HuH-7 (cell line): Measurements from ENCODE around the gene MGST2.

Experiments used
- DNase-seq: peaks from one replicate; pipeline ENCODE4 v3.0.0; 2011; ENCODE audit warnings: low spot score

Gene MGST2

DNA sequence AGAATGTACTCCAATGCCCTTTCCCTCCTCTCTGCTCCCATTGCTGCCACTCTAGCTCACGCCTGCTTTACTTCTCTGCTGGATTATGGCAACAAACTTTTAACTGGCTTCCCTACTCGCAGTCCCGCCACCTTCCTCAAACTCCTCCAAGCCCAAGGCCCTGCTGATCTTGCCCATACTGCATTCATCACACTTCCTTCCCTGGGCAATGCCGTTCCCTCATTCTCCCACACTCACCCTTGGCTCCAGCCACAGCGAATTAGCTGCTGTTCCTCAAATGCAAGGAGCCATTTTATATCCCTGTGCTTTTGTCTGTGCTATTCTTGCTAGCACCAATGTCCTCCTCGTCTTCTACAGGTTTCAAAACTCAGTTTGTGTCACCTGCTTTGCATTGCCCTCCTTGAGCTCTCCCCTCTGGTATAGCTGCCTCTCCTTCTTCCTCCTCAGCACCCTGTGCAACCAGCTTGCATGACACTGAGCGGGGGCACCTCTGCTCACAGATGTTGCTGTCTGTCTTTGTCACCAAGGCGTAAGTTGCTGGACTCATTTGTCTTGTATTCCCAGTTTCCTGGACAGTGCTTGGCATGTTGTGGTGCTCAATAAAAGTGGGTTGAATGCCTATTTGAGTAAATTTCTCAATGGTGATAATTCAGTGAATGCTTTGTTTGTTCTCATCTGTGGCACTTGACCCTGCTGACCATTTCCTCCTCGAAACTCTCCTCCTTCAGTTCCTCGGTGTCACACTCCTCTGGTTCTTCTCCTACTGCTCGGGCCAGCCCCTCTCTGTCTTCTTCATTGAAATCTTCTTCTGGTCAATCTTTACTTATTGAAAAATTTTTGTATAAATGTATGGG lies 22.4 kb upstream of the MGST2 start:
- no peak for DNase-seq

DNA sequence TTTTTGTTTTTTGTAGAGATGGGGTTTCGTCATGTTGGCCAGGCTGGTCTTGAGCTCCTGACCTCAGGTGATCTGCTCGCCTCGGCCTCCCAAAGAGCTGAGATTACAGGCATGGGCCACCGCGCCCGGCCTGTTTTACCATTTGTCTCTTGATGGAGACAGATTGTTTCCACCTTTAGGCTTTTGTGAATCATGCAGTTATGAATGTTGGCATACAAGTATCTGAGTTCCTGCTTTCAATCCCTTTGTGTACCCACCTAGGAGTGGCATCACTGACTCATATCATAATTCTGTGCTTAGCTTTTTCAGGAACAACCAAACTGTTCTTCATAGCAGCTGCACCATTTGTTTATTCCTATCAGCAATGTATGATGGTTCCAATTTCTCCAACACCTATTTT lies 20.2 kb upstream of the MGST2 start:
- no peak for DNase-seq

DNA sequence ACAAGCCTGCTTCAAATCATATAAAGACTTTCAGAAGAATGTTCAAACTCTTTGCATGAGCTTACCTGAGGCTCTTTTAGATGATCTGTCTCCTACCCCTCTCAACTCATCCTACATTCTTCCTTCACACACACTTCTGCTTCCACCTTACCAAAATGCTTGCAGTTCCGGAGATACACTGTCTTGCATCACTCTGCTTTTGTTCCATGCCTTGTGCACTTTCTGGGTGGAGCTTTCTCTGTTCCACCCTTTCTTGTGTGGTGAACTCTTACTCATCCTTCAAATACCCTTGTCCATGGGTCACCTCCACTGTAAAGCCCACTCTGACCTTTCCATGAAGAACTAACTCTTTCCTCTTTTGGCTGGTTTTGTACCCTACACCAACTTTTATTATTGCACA lies 18.4 kb upstream of the MGST2 start:
- DNase-seq = no peak

DNA sequence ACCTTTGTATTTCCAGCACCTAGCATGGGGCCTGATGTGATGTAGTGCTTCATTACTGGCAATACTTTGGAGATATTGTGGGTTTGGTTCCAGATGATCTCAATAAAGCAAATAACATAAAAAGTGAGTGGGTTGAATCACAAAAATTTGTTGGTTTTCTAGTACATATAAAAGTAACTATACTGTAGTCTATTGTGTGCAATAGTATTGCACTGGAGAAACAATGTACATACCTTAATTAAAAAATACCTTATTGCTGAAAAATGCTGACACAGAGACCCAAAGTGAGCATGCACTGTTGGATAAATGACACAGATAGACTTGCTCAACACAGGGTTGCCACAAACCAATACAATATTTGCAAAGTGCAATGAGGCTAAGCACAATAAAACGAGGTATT lies 17.7 kb upstream of the MGST2 start:
- DNase-seq = no peak

DNA sequence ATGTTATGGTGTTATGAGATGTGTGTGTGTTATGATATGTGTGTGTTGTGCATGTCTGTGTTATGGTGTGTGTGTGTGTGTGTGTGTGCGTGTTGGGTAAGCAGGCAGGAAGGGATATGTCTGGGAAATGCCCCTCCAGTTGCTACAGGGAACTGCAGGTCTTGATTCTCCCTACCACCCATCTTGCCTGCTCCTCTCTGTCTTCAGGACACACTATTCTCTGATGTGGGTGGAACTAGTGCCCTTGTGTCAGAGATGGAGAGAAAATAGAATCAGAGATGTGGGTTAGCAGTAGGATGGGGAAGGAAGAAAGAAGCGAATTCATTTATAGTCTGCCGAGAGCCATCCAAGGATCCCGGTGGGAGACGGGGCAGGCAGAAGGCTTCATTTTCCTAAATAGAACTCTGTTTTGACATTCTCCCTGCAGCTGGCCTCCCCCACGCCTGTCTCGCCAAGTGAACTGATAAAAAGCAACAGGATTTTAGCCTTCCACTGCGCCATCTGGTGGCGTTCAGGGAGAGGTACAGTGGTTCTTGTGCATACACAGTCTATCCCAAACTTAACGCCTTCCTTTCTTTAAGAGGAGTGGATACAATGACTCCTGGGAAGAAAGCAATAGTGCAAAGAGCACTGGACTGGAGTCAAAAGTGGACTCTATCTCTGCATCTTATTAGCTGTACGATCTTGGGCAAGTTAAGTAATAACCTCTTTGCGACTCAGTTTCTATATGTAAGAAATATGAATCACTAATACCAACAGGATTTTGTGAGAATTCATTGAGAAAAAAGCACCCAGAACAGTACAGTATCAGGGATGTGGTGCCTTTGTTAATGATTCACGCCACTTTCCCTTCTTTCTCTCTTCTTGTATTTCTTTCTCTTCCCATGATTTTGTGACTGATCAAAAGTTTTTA lies 14.1 kb upstream of the MGST2 start:
- peak; percentile 45 for DNase-seq

DNA sequence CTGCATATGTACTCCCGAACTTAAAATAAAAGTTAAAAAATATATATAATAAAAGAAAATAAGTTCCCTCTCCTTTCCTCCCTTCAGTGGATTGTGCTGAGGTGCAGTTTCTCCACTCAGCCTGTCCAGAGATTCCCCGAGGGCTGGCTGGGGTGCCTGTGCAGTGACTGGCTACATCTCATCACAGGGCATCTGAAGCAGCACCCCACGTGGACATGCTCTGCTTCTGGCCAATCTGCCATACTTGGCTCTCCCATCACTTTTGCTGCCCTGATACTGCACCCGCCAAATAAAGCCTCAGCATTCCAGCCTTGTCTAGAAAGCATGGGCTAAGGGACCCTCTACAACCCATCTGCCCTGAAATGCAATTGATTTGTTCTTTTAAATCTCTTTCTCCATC lies 11.1 kb upstream of the MGST2 start:
- no peak for DNase-seq

DNA sequence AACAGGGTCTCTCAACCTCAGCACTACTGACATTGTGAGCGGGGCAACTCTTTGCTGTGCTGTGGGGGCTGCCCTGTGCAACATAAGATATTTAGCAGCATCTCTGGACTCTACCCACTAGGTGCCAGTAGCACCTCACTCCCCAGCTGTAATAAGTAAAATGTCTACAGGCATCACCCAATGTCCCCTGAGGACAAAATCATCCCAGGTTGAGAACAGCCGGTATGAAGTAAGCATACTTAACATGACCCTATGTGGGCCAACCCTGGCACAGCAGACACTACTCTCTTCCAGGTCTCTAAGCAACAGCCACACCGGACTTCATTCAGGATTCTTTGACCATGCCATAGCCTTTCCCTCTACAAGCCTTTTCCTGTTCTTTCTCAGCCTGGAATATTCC lies 10.5 kb upstream of the MGST2 start:
- DNase-seq = no peak

DNA sequence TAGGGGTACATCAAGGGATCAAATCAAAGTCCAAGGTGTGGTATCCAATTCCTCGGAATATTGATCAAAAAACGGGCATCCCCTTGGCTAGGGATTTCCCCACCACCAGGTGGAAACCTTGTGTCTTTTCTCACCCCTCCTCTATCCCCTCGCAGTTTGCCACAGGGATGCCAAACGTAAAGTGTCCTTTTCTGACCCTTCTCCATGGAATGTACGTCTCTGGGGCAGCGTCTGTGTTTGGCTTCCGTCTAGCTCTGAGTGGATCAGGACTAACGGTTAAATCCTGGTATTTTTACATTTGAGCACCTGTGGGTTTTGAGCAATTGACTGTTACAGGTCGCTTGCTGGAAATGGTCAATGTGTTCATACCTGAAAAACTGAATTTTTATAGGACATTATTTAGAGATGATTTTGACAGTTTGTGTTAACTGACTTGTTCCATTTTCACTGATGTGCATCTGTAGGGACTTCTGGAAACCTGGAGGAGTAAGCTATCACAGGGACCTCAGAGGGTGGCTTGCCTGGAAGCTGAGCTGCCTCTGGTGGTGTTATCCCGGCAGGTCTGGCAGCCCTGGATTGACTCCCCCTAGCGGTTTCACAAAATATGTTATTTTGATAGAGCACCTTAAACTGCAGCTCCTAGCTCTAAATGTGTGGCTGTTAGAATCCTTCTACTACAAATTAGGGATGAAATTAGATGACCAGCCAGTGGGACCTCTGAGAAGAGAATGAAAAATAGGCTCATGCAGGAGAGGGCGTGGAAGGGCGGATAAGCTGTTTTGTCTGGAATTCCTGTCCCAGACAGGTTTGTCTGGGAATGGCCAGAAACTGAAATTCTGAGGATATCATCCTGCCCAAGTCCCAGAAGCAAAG lies 8.8 kb upstream of the MGST2 start:
- peak; percentile 64 for DNase-seq

DNA sequence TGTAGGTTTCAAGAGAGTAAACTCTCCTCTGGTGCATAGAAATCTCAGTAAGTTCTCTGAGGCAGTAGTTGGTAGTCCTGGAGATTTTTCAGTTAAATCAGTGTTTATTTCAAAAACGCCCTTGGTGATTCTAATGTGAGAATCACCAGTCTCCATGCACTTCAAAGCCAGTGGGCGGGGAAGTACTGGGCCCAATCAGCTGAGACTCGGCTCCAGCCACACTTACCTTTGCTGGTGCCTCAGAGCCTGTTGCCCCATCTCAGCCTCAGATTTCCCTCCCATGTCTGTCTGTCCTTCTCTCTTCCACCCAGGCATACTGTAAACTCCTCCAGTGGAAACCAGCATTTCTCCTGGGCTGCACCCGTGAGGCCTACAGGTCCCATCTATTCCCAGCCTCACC lies 7.4 kb upstream of the MGST2 start:
- no peak for DNase-seq

DNA sequence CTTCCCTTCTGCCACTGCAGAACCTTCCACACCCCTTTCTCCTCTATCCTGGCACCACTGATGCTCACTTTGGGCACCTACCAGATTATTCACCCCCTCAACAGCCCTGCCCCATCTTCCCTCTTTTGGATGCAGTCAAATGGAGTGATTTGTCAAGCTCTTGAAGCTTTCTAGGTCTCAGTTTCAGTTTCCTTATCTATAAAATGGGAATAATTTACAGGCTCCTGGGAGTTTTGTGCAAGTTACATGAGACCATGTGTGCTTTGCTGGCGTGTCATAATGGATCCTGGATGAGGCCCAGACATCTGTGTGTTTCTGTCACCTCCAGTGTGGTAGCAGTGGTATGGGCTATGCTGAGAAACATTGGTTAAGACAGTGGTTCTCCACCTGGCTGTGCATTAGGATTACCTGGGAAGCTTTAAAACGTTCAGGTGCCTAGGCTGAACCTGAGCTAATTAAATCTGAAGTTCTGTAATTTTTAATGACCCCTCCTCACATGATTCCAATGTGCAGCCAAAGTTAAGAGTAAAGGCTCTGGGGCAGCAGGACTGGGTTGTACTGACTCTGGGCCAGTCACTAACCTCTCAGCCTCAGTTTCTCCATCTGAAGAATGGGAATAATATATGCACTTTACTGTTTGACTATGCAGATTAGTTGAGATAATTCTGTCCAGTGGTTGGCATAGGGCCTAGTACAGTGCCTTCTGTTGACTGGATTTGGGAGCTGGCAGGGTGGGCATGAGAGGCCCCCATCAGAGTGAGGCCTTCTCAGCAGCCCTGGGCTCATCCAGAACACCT lies 6.8 kb upstream of the MGST2 start:
- DNase-seq = no peak

DNA sequence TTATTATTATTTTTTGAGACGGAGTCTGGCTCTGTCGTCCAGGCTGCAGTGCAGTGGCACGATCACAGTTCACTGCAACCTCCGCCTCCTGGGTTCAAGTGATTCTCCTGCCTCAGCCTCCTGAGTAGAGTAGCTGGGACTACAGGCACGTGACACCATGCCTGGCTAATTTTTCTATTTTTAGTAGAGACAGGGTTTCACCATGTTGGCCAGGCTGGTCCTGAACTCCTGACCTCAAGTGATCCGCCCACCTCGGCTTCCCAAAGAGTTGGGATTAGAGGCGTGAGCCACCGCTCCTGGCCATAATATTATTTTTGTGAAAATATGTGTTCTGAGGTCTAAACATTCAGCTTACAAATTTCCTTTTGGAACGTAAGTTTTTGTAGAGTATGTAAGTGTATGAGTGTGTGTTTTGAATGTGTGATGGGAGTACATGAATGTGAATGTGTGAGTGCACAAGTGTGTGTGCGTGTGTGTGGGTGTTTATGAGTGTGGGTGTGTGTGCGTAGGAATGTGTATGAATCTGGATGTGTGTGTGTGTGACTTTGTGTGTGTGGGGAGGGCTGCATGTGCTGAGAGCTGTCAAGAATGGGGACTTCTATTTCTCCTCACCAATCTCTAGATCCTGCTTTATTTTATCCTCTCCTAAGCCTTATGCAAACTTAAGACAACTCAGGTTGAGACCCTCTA lies 5.7 kb upstream of the MGST2 start:
- DNase-seq = no peak

DNA sequence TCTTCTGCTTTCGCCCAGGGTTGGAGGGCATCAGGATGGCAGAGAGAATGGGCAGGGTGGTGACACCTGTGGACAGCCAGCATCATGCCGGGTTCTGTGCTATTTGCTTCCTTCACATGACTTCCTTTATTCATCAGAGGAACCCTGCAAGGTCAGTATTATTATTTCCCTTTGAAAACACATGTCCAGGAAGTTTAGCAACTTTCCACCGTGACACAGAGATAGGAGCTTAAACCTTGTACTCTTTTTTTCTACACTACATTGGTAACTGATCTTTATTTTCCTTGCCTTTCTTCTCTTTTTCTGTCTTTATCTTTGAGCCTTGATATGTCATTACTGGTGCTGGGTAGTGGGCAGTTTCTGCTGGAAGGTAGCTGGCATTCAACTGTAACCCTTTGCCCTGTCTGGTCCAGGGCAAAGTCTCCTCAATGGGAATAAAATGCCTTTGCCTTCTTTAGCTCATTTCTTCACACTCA lies 5.0 kb upstream of the MGST2 start:
- DNase-seq = no peak

DNA sequence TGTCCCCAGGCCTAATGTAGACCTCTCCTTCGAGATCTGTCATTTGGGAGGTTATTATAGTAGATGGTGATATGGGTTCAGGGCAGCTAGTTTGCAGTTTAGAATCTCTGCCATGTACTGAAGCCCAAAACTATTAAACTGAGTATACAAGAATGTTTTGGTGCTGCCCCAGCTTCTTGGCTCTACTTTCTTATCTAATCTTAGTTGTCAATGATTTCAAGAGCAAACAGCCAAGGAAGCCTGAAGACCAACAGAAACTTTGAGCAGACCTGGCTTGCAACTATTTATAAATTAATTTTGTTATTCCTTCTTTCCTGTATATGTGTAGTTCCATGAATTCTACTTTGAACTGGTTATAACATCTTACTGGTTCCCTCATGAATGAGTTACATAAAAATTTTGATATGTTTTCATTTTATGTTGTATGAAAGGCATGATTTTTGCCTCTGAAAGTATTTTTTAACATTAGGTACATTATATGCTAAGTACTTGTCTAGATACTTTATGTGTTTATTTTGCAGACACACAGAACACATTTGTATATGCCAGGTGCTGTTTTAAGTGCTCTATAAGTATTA lies 2.0 kb upstream of the MGST2 start:
- no peak for DNase-seq

DNA sequence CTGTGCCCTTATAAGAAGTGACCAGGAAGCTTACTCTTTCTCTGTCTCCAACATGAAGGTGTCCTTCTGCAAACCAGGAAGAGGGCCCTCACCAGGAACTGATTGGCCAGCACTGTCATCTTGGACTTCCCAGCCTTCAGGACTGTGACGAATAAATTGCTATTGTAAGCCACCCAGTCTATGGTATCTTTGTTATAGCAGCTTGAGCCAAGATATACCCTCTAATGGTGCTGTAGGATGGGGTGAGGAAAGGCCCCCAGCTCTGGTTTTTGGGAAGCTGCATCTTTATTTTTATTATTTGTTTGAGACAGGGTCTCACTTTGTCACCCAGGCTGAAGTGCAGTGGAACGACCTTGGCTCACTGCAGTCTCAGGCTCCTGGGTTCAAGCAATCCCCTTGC lies 1.2 kb upstream of the MGST2 start:
- no peak for DNase-seq

DNA sequence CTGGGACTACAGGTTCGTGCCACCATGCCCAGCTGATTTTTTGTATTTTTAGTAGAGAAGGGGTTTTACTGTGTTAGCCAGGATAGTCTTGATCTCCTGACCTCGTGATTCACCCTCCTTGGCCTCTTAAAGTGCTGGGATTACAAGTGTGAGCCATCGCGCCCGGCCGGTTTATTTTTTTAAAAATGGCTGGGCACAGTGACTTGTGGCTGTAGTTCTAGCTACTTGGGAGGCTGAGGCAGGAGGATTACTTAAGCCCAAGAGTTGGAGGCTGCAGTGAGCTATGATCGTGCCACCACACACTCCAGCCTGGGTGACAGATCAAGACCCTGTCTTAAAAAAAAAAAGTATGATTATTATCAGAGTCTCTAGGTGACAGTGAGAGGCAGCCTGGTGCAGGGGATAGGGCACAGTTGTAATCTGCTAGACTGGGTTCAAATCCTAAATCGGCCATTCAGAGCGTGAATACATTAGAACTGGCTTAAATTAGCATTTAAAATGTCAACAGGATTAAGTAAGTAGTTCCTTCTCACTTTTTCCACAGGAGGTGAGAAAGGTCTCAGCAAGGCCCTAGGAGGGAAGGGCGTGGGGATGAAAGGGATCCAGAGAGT lies 435 bp upstream of the MGST2 start:
- DNase-seq = no peak

DNA sequence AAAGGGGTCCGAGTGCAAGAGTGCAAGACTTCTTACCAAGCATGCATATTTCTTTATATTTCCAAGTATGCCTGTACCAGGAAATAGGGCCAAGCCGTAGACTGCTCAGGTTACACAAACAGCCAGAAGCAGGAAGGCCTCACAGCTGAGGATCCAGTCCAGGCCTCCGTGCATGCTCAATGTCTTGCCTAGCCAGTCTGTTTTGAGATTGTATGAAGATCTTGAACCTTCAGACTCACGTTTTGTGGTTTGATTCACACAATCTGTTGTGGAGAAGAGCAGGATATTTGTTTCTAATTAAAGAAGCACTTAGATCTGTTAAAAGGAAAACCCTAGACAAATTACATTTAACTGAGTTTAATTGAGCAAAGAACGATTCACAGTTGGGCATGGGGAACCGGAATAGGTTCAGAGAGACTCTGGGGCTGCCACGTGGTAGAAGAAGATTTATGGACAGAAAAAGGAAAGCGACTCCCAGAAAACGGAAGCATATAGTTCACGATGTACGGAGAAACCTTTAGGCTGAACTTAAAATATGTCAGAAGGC lies 1.2 kb downstream of the MGST2 start:
- no peak for DNase-seq

DNA sequence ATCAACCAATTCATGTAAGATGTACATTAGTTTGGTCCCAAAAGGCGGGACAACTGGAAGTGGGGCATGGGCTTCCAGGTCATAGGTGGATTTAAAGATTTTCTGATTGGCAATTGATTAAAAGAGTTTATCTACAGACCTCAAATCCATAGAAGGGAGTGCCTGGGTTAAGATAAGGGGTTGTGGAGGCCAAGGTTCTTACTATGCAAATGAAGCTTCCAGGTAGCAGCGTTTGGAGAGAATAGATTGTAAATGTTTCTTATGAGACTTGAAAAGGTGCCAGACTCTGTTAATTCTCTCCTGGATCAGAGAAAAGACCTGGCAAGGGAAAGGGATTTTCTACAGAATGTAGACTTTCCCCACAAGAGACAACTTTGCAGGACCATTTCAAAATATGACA lies 2.4 kb downstream of the MGST2 start:
- no peak for DNase-seq

DNA sequence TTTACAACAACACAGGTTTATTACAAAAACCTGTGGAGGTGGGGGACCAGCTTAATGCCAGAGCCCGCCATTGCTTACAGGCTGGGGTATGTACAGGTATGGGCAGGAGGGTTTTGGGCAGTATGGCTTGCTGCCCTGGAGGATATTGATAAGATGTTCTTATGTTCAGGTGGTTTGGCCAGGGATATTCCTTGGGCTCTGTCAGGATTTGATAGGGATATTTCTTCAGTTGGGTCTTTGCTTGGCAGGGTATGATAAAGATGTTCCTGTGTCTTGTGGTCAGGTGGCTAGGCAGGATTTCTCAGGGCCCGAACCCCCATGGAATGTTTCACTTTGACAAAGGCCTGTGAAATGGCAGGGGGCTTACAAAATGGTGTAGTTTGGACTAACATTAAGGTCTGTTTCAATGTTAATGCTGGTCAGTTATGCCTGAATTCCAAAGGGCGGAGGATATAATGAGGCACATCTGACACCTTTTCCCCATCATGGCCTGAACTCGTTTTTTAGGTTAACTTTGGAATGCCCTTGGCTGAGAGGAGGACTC lies 3.1 kb downstream of the MGST2 start:
- no peak for DNase-seq

DNA sequence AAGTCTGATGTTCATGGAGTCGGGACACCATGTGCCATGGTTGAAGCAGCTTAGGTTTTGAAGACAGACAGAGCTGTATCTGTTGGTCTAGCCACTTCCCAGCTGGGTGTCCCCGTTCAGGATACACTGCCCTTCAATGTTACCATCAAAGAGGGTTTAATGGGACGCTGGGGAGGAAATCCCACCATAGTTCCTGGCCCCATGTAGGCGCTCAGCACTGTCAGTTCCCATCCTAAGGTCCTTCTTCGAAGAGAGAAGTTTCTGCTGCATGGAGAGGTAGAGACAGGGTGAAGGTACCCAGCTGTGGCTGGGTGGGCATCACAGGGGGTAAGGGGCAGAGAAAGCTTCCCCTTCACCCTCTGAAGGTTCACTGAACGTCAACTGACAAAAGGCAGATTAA lies 3.7 kb downstream of the MGST2 start:
- DNase-seq = no peak
